ENCODE measurements around the gene PTPRR.

DNA sequence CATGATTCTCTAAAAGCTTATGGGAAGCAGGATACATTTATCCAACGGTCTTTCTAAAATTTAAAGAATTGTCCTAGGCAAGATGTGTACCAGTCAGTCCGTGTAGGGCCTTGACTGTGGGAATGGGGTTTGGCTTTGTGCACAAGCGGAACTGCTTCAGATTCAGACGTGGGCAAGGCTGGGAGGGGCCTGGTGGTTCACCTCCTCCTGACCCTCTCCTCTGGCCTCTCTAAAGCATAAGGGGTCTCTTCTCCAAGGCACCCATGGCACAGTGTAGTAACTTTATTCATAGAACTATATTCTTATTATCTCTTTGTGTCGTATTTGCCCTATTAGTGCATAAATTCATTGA lies 162.1 kb downstream of the PTPRR start:
- TF ChIP-seq, protein P1, sequence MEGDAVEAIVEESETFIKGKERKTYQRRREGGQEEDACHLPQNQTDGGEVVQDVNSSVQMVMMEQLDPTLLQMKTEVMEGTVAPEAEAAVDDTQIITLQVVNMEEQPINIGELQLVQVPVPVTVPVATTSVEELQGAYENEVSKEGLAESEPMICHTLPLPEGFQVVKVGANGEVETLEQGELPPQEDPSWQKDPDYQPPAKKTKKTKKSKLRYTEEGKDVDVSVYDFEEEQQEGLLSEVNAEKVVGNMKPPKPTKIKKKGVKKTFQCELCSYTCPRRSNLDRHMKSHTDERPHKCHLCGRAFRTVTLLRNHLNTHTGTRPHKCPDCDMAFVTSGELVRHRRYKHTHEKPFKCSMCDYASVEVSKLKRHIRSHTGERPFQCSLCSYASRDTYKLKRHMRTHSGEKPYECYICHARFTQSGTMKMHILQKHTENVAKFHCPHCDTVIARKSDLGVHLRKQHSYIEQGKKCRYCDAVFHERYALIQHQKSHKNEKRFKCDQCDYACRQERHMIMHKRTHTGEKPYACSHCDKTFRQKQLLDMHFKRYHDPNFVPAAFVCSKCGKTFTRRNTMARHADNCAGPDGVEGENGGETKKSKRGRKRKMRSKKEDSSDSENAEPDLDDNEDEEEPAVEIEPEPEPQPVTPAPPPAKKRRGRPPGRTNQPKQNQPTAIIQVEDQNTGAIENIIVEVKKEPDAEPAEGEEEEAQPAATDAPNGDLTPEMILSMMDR (IDR thresholded peaks at IDR 0.05) = no peak
- no peak for TF ChIP-seq POLR2A (IDR thresholded peaks at IDR 0.05)

Measured in body of pancreas (tissue), 4 donors.